ENCODE data around the gene GYG2. TPM values are rescaled to one million over a fixed set of nuclear protein-coding genes. Genes with fewer than 3 reads are reported as not detected.

The GYG2 gene
- total RNA-seq, 1 experiment from 2014 or later = 47.6 TPM

- H3K27me3 Mint-ChIP-seq (ENCODE audit: low read depth) = no peaks in the 10 kb centered on the region
- peaks cover 75% of the 10 kb centered on the region for H3K4me1 Mint-ChIP-seq
- ChIA-PET CTCF (no interaction called here), POLR2A (no interaction called here)
- H3K4me3 Mint-ChIP-seq = no peak overlapping the region
- H3K36me3 Mint-ChIP-seq = no peaks in the 10 kb centered on the region
- ATAC-seq (no peak), DNase-seq (ENCODE audit: low spot score) (no peak)
- TF ChIP-seq ZNF232 (CRISPR knock-in tag; IDR thresholded peaks at IDR 0.05) (no peak), USF1 (CRISPR knock-in tag; IDR thresholded peaks at IDR 0.05) (no peak), USF2 (CRISPR knock-in tag; IDR thresholded peaks at IDR 0.05) (no peak), MLX (CRISPR knock-in tag; IDR thresholded peaks at IDR 0.05) (no peak), FOXJ3 (CRISPR knock-in tag; IDR thresholded peaks at IDR 0.05; ENCODE audit: borderline replicate concordance) (no peak), IRF2 (CRISPR knock-in tag; IDR thresholded peaks at IDR 0.05; ENCODE audit: borderline replicate concordance, low read depth) (no peak), PREB (CRISPR knock-in tag; IDR thresholded peaks at IDR 0.05; ENCODE audit: borderline replicate concordance) (no peak), HMGXB4 (CRISPR knock-in tag; IDR thresholded peaks at IDR 0.05) (no peak), RORB (CRISPR knock-in tag; IDR thresholded peaks at IDR 0.05) (no peak), ATF6 (CRISPR knock-in tag; IDR thresholded peaks at IDR 0.05) (no peak), CREB1 (CRISPR knock-in tag; IDR thresholded peaks at IDR 0.05) (no peak), SMAD4 (CRISPR knock-in tag; IDR thresholded peaks at IDR 0.05) (no peak), JAZF1 (CRISPR knock-in tag; IDR thresholded peaks at IDR 0.05) (no peak), GTF2I (CRISPR knock-in tag; conservative IDR thresholded peaks at IDR 0.05) (no peak), ATF1 (CRISPR knock-in tag; IDR thresholded peaks at IDR 0.05) (no peak), ZBTB43 (CRISPR knock-in tag; IDR thresholded peaks at IDR 0.05) (no peak), ATF3 (CRISPR knock-in tag; conservative IDR thresholded peaks at IDR 0.05) (no peak), TCF7 (CRISPR knock-in tag; IDR thresholded peaks at IDR 0.05; ENCODE audit: low read depth) (no peak), NR3C1 (CRISPR knock-in tag; conservative IDR thresholded peaks at IDR 0.05; ENCODE audit: low read depth) (no peak), CBFB (CRISPR knock-in tag; IDR thresholded peaks at IDR 0.05; ENCODE audit: low read depth) (no peak)
- H3K27ac Mint-ChIP-seq = peak overlapping the region; percentile 98
- no peaks in the 10 kb centered on the region for H3K9me3 Mint-ChIP-seq
Measured at GRCh38 chrX:2782171-2782570, 46.6 kb upstream of the GYG2 start.
